ENCODE measurements around the gene AFG3L2. TPM values are rescaled to one million over a fixed set of nuclear protein-coding genes. Genes with fewer than 3 reads are reported as not detected.

AFG3L2 gene
- total RNA-seq, 1 donor from 2014 or later: 50.2 TPM

GRCh38 chr18:12345491-12346239 lies 31.4 kb downstream of the AFG3L2 start:
- Histone ChIP-seq H3K36me3 (ENCODE audit: control insufficient read depth, insufficient read depth, low read length) (no peaks in the 10 kb centered on the region), H3K4me3 (ENCODE audit: low read depth, low read length) (no peak overlapping the region), H3K27me3 (ENCODE audit: control insufficient read depth, insufficient read depth, low read length) (no peaks in the 10 kb centered on the region)
- no peak for TF ChIP-seq CTCF (IDR thresholded peaks at IDR 0.05; ENCODE audit: insufficient read depth, low read length, poor library complexity, severe bottlenecking)
- DNase-seq (ENCODE audit: low read depth): no peak

GRCh38 chr18:12342661-12343060 lies 34.4 kb downstream of the AFG3L2 start:
- DNase-seq (ENCODE audit: low read depth): no peak
- TF ChIP-seq CTCF (IDR thresholded peaks at IDR 0.05; ENCODE audit: insufficient read depth, low read length, poor library complexity, severe bottlenecking): no peak
- H3K4me3 ChIP-seq (ENCODE audit: low read depth, low read length): no peak overlapping the region

DNA sequence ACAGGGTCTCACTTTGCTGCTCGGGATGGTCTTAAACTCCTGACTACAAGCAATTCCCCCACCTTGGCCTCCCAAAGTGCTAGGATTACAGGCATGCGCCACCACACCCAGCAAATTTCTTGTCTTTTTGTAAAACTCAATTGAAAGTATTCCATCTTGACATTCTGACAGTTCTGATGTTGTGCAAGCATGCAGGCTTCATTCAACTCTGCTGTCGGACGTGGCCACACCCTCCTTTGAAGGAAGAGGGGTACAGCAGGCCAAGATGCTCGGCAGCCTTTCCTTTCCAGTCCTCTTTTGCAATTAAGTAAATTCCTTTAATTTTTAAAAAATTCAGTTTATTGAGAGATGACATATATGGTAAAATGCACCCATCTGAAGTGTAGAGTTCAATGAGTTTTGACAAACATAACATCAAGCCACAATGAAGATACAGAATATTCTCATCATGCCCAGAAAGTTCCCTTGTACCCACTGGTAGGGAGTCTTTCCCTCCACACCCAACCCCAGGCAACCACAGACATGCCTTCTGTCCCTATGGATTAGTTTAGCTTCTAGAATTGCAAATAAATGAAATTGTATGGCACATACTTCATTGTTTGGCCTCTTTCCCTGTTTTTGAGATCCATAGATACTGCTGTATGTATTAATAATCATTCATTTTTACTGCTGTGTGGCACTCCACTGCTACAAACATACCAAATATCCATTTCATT lies 35.9 kb downstream of the AFG3L2 start:
- TF ChIP-seq CTCF (IDR thresholded peaks at IDR 0.05; ENCODE audit: insufficient read depth, low read length, poor library complexity, severe bottlenecking): no peak
- no peak overlapping the region for H3K4me3 ChIP-seq (ENCODE audit: low read depth, low read length)
- DNase-seq (ENCODE audit: low read depth): no peak
- H3K36me3 ChIP-seq (ENCODE audit: control insufficient read depth, insufficient read depth, low read length): no peaks in the 10 kb centered on the region
- no peaks in the 10 kb centered on the region for H3K27me3 ChIP-seq (ENCODE audit: control insufficient read depth, insufficient read depth, low read length)

More at GRCh38 chr18:12342661-12343060, 34.4 kb downstream of the AFG3L2 start:
- H3K36me3 ChIP-seq (ENCODE audit: control insufficient read depth, insufficient read depth, low read length): no peaks in the 10 kb centered on the region
- no peaks in the 10 kb centered on the region for H3K27me3 ChIP-seq (ENCODE audit: control insufficient read depth, insufficient read depth, low read length)

- Histone ChIP-seq H3K36me3 (ENCODE audit: control insufficient read depth, insufficient read depth, low read length) (no peaks in the 10 kb centered on the region), H3K27me3 (ENCODE audit: control insufficient read depth, insufficient read depth, low read length) (no peaks in the 10 kb centered on the region), H3K4me3 (ENCODE audit: low read depth, low read length) (no peak overlapping the region)
- DNase-seq (ENCODE audit: low read depth): no peak
- no peak for TF ChIP-seq CTCF (IDR thresholded peaks at IDR 0.05; ENCODE audit: insufficient read depth, low read length, poor library complexity, severe bottlenecking)
Observed at GRCh38 chr18:12338382-12338781, 38.6 kb downstream of the AFG3L2 start.

DNA sequence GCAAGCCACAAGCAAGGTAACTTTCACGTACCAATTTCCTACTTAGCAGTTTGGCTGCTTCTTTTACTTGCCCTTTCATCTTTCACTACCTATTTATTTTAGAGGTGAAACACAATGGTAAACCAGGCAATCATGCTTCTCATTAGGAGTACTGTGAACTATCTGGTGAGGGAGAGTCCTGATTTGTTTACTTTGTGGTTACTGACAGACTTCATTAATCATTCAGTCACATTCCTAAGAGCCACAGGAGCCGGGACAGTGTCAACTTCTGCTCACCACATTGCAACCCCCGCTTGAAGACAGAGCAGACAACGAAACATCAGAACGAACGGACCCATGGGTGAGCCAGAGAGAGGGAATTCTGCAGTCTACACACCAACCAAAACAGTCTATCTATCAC lies 40.1 kb downstream of the AFG3L2 start:
- Histone ChIP-seq H3K36me3 (ENCODE audit: control insufficient read depth, insufficient read depth, low read length) (no peaks in the 10 kb centered on the region), H3K27me3 (ENCODE audit: control insufficient read depth, insufficient read depth, low read length) (no peaks in the 10 kb centered on the region), H3K4me3 (ENCODE audit: low read depth, low read length) (no peak overlapping the region)
- DNase-seq (ENCODE audit: low read depth): peak; percentile 78
- no peak for TF ChIP-seq CTCF (IDR thresholded peaks at IDR 0.05; ENCODE audit: insufficient read depth, low read length, poor library complexity, severe bottlenecking)

All from kidney epithelial cell (primary cell).